HFF-Myc (cell line): Measurements from ENCODE around the gene NCBP2L.

Experiments used
- DNase-seq: peaks from one replicate; pipeline ENCODE4 v3.0.0-alpha.2; 2011; ENCODE audit warnings: low read depth; ENCODE audit errors: extremely low read depth
- H3K4me3 ChIP-seq: replicated peaks from 2 replicates; pipeline ENCODE4 v1.5.1; 2011; ENCODE audit warnings: low read depth, mild to moderate bottlenecking, control low read depth, low read length
- CTCF ChIP-seq: IDR thresholded peaks from 2 replicates; pipeline ENCODE4 v1.5.1; 2012; ENCODE audit warnings: mild to moderate bottlenecking, low read depth, low read length, control low read depth; ENCODE audit errors: missing control alignments

Gene NCBP2L

GRCh38 chrX:107773906-107774435 lies 3.6 kb upstream of the NCBP2L start:
- DNase-seq = no peak

DNA sequence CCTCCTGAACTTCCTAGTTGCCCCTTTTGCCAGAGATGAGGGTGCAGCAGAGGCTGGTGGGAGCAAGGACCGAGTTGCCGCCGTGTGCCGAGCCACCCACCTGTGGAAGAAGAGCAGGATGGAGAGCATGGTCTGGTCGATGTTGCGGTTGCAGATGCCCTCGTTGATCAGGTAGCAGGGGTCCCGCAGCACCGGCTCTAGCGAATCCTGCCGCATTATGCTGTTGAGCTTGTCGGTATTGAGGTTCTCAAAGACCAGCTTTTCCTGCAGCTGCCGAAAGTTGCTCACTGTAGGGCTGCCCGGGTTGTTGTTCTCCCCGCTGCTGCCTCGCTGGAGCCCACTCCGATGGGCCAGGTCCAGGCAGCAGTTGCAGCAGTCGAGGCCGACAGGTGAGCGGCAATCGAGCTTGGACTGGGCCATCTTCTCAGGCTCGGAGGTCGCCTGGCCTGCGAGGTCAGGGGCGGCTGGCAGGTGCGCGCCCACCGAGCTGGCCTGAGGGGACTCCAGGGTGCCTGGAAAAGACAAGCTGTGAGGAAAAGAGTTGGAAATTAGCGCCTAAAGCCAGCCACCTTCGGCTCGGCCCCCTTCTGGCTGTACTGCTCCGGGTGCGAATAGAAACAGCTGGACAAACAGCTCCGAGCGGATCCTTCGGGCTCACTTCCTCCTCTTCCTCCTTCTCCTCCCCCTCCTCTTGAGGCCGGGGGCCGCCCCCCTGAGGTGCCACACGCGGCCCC lies 2.4 kb upstream of the NCBP2L start:
- DNase-seq = no peak
- no peak for TF ChIP-seq CTCF
- H3K4me3 ChIP-seq = peak overlapping the region; percentile 35

More at GRCh38 chrX:107773906-107774435, 3.6 kb upstream of the NCBP2L start:
- H3K4me3 ChIP-seq = no peak overlapping the region
- TF ChIP-seq CTCF = no peak

DNA sequence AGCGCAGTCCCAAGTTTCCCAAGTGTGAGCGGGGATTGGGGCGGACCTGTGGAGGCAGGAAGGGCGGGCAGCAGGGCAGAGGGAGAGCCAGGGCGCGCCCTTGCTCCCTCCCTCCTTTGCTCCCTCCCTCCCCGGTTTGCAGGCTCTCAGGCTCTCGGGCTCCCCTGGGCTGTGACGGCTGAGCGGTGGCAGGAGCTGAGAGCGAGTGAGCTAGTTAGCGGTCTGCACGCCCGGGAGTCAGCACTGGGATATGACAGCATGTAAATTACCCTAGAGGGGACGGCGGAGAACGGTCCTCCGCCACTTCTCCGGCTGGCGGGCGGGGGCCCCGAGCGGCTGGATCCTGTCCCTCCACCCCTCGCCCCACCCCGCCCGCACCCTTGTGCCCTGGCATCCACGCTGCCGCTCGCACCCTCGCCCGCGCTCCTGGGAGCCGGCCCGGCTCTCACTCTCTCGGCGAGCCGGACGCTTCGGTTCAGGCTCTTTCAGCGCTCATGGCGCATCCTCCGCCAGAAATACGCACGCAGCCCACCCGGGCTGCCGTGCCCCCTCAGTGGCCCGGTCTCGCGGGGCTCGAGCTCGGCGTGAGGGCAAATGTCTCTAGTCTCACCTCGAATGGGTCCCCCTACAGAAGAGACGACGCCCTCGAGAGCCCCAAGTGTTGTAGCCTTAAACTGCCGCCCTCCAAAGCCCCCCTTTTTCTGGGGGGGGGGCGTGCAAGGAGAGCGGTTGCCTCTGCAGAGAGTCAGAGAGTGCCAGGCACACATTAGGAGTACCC lies 1.6 kb upstream of the NCBP2L start, which contains the start of gene TSC22D3:
Gene TSC22D3, minus strand, starts transcription at position 54 of the 778 bp plus-strand sequence. CDS start 368 bp downstream, outside the sequence.
- H3K4me3 ChIP-seq = peak within 1 kb of the TSS; percentile 35
- no peak for TF ChIP-seq CTCF
- no peak for DNase-seq

DNA sequence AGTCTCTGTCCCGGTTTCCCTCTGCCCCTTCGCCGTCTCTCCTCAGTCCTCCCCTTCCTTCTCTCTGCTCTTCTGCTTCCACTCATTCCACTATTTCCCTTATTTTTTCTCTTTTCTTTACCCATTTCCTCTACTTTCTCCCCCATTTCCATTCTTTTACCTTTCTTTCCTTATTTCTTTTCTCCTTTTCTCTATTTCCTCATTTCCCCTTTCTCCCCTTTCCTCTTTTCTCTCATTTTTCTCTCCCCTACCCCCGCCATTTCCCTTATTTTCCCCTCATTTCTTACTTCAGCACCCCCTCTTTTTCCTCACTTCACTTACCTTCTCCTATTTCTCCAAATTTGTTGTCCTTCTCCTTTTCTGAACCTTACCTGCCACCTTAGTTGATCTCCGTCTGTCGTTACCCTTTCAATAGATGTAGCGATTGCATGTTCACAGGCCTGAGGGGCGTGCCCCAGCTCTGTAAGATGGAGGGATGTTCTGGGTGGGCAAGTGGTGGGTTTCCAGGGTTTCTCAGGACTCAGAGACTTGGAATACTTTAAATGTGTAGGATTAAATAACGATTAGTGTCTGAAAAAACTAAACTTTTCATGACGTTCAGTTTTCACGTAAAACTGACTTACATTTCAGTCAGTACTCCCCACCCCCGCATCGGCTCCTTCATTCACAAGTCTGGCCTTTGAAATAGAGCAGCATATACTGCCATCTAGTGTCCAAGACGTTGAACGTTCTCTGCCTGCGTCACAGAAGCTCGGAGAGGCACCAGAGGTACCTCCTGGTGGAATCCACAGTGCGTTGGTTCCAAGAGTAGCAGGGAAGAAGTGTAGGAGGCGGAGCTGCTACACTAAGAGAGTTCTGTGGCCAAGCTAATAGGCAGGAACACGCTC lies 641 bp upstream of the NCBP2L start:
- TF ChIP-seq CTCF = peak; percentile 66
- DNase-seq = peak; percentile 58
- peak overlapping the region; percentile 35 for H3K4me3 ChIP-seq

GRCh38 chrX:107780525-107780924 lies 3.0 kb downstream of the NCBP2L start:
- no peak for TF ChIP-seq CTCF
- DNase-seq = no peak
- no peak overlapping the region for H3K4me3 ChIP-seq

DNA sequence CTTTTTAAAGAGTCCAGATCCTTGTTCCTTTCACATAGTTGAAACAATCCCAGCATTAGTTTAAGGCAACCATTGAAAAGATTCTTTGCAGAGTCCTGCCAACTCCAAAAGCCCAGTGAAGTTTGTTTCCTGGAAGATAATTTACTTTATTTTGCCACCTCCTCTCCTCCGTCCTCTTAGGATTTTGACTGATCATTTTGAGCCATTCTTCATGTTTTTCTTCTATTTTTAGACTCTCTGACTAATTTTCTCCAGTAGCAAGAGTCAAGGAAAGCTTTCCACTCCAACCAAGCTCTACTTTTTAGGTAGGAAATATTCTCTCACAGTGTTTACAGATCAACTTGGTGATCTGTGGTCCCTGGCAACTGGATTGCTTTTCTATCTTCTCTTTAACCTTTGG lies 10.3 kb downstream of the NCBP2L start:
- no peak for TF ChIP-seq CTCF
- H3K4me3 ChIP-seq = no peak overlapping the region
- no peak for DNase-seq
